K562 treated with DMSO at 1 percent for 48 hours (cell line): ENCODE results near the gene KRT75. TPM values are rescaled to one million over a fixed set of nuclear protein-coding genes. Genes with fewer than 3 reads are reported as not detected.

Source experiments
- total RNA-seq: library from RNA; unstranded; fragments of 300-600 nt; gene quantifications from 2 replicates; pipeline ENCODE4 v1.2.3, GENCODE V29; 2022; ENCODE audit warnings: low replicate concordance; ENCODE audit errors: extremely low read depth

Gene KRT75
- not detected in 2 replicates for total RNA-seq

DNA sequence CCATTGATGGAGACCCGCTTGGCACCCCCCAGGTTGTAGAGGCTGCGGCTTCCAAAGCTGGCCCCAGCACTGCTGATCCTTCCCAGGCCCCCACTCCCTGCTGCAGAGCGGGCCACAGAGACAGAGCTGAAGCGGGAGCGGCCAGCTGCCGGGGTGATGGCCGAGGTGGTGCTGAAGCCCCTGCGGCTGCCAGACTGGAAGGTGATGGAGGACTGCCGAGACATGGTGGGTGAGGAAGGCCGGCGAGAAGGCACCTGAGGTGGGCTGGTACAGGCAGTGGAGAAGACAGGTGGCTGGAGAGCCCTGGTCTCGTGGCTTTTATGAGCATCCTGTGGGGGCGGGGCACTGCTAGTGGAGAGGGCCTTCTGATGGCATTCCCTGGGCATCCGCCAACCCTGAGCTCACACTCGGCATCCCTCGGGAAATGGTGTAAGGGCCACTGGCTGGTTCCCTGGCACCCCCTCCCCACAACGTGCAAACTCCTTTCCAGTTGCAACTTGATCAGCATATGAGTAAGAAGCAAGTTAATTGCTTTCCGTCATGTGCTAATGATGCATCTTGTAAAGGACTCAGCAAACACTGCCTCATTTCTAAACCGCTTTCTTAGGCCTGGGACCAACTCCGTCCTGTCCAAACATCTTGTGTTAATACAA, at the start of gene KRT75:
KRT75 (minus strand) TSS at position 291 of the 653 bp plus-strand sequence; CDS start at position 224, 67 bp downstream.

DNA sequence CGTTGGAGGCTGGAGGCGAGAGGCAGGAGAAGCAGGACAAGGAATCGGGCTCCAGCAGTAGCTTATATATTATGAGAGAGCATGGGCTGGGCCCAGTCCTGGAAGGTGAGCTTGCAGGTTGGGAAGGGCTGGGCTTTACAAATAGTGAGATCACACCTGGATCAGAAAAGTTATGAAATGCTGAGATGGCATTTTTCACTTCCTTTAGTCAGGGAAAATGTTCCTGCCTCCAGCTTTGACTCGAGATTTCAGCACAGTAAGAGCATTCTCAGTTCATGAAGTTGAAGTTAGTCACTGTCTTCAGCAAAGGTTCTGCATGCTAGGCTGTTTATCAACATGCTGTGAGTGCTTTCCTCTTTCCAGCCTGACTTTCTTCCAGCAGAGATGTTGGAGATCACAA, 39.6 kb upstream of the KRT75 start, which contains the start of gene KRT6C:
KRT6C (minus strand) TSS at position 38 of the 400 bp plus-strand sequence. CDS start 68 bp downstream, outside the sequence.

DNA sequence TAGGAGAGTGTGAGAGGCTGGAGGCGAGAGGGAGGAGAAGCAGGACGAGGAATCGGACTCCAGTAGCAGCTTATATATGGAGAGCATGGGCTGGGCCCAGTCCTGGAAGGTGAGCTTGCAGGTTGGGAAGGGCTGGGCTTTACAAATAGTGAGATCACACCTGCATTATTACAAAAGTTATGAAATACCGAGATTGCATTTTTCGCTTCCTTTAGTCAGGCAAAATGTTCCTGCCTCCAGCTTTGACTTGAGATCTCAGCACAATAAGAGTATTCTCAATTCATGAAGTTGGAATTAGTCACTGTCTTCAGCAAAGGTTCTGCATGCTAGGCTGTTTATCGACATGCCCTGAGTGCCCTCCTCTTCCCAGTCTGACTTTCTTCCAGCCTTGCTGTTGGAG, 17.9 kb upstream of the KRT75 start, which contains the start of gene KRT6B:
KRT6B (minus strand) TSS at position 46 of the 400 bp plus-strand sequence. CDS start 68 bp downstream, outside the sequence.

DNA sequence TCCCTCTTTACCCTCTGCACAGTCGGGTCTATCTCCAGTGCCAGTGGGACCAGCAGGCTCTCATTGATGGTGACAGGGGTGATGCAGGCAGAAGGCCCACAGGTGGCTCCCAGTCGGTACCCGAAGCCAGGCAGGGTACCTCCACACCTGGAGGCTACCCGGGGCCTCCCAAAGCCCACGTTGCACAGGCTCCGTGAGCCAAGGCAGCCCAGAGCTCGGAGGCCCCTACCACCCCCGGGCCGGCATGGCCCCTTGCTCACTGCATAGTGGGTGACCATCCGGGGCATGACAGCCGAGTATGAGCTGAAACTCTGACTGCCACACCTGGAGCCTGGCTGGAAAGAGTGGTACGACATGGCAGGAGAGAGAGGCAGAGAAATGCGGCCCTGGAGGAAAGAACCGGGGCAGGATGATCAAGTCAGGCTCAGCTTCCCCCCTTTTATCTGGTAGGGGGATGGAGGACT, 28.2 kb downstream of the KRT75 start, which contains the start of gene KRT82:
KRT82 (minus strand) TSS at position 414 of the 464 bp plus-strand sequence; CDS start at position 356, 58 bp downstream.

DNA sequence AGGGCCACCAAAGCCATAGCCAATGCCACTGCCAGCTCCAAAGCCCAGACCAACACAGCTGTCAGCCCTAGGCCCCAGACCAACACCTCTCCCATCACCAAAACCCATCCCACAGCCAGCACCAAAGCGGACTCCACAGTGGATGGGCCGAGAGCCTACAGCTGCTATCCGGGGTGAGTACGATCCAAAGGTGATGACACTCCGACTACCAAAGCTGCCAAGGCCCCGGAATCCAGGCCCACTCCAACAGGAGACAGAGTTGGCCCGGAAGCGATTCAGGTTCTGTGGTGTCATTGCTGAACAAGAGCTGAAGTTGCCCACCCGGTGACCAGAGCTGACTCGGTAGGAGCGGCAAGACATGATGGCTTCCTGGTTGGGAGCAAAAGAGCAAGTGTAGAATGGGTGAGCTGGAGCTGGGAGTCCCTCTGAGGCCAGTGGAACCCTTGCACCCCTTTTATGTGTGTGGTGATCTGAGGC, 48.9 kb downstream of the KRT75 start, which contains the start of gene KRT84:
KRT84 (minus strand) TSS at position 427 of the 477 bp plus-strand sequence; CDS start at position 360, 67 bp downstream.

Other genes with a start within 250 kb of the KRT75 start
- gene KRT80, start 242.4 kb downstream of the KRT75 start, total RNA-seq, result not detected in 2 replicates
- not detected in 2 replicates for gene KRT7, start 201.1 kb downstream of the KRT75 start, total RNA-seq
- not detected in 2 replicates for gene KRT86, start 159.7 kb downstream of the KRT75 start, total RNA-seq
- not detected in 2 replicates for gene KRT81, start 142.8 kb downstream of the KRT75 start, total RNA-seq
- not detected in 2 replicates for gene KRT83, start 113.0 kb downstream of the KRT75 start, total RNA-seq
- gene KRT85, start 66.9 kb downstream of the KRT75 start, total RNA-seq, result not detected in 2 replicates
- gene KRT84, start 48.7 kb downstream of the KRT75 start, total RNA-seq, result not detected in 2 replicates
- gene KRT82, start 28.0 kb downstream of the KRT75 start, total RNA-seq, result not detected in 2 replicates
- gene KRT6B, start 17.8 kb upstream of the KRT75 start, total RNA-seq, result not detected in 2 replicates
- gene KRT6C, start 39.4 kb upstream of the KRT75 start, total RNA-seq, result not detected in 2 replicates
- gene KRT6A, start 58.9 kb upstream of the KRT75 start, total RNA-seq, result not detected in 2 replicates
- gene KRT5, start 86.0 kb upstream of the KRT75 start, total RNA-seq, result not detected in 2 replicates
- not detected in 2 replicates for gene KRT71, start 118.8 kb upstream of the KRT75 start, total RNA-seq
- gene KRT74, start 139.5 kb upstream of the KRT75 start, total RNA-seq, result not detected in 2 replicates
- not detected in 2 replicates for gene KRT72, start 167.1 kb upstream of the KRT75 start, total RNA-seq
- gene KRT73, start 184.2 kb upstream of the KRT75 start, total RNA-seq, result not detected in 2 replicates
- gene KRT2, start 217.8 kb upstream of the KRT75 start, total RNA-seq, result not detected in 2 replicates
- not detected in 2 replicates for gene KRT1, start 246.0 kb upstream of the KRT75 start, total RNA-seq